Amygdala (tissue), 56 donors: Measurements from ENCODE around the gene EEFSEC.
A peak's percentile ranks its signal among the peaks of the same experiment; 100 is the strongest.
"Not testable (repeated sequence)": the region's sequence is repeated elsewhere in the genome, so short reads cannot be mapped to it uniquely, and the experiment has no call there.

Source experiments
- DNase-seq, 56 donors: peaks; one replicate each; lab custom pipeline; 2025; lab: John Stamatoyannopoulos, UW

Gene EEFSEC

DNA sequence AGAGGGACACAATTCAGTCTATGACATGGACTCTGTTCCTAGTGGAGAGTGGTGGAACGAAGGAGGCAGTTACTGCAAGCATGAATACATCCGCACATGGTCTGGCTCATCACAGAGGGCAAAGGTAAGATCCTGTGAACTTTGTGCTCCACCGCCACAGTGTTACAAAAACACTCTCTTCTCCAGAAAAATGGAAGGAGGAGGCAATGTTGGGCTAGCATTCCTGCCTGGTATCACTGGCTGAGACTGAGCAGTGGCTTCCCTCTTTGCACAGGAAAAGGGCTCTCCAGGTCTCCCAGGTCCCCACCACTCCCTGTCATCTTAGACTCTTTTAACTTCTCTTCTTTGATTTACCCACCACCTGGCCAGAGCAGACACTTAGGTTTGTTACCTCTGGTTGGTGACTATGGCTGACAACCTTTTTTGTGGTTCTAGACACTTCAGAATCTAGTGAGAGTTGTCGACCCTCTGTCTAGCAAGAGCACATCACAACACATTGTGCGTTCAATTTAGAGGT, 1.5 kb upstream of the EEFSEC start:
- DNase-seq: no peak

DNA sequence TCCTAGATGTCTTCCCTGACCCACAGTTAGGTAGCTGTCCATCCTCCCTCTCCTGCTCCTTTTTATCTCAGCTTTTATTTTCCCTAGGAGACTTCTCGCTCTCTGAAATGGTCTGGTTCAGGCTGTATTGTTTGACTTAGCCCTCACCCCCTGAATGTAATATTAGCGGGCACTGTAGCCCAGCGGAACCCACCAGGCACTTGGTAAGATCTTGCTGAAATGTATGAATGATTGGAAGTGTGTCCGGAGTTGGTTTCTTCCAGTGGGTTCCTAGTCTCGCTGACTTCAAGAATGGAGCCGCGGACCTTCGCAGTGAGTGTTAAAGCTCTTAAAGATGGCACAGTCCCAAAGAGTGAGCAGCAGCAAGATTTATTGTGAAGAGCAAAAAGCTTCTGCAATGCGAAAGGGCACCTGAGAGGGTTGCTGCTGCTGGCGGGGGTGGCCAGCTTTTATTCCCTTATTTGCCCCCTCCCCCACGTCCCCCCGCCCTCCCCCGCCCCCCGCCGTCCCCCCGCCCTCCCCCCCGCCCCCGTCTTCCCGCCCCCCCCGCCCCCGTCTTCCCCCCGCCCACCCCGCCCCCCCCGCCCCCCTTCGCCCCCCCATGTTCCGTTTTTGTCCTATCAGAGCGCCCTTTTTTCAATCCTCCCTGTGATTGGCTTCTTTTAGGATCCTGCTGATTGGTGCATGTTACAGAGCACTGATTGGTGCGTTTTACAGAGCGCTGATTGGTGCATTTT, 694 bp upstream of the EEFSEC start:
- peak in 1 of 56 donors; percentile 54 for DNase-seq

GRCh38 chr3:128154354-128154753, 1.1 kb downstream of the EEFSEC start:
- not testable (repeated sequence) for DNase-seq

GRCh38 chr3:128155616-128156360, 2.5 kb downstream of the EEFSEC start:
- DNase-seq: no peak

DNA sequence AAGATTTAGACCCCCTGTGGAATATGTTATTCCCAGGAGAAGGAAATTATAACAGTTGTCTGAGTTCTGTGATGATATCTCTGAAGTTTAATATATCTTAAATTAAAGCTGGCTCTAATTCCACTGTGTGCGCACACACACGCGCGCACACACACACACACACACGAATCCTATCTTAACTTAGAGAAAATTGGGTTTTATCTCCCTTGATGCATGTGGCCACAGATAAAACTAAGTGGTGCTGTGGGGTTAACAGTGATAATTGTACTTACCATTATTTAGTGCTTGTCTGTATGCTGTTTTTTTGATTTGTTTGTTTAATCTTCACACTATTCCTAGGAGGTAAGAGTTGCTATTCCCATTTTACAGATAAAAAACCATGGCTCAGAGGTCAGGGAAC, 7.4 kb downstream of the EEFSEC start:
- DNase-seq: no peak

- no peak for DNase-seq
Measured at GRCh38 chr3:128163432-128163831, 10.2 kb downstream of the EEFSEC start.

DNA sequence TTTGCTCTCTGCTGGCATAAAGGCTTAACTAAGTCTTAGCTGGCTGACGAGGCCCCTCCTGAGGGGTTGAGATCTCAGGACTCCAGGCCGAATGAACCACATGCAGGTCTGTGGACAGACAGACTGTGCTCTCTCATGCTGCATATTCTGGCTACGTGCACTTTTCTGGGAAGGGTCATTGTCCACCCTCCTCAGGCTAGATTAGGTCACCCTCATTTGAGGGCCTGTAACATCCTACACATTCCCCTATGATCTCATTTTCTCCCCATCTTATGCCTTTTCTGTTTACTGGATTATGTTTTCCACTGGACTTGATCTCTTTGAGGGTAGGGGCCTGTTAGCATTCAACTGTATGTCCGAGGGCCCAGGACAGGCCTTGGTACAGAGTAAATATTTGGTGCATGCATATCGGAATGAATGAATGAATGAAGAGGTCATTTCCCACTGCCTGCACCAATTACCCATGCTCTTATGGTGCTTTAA, 13.7 kb downstream of the EEFSEC start:
- DNase-seq: no peak

- no peak for DNase-seq
Measured at GRCh38 chr3:128167646-128167972, 14.3 kb downstream of the EEFSEC start.

GRCh38 chr3:128167973-128168674, 14.8 kb downstream of the EEFSEC start:
- DNase-seq: peak in 1 of 56 donors; percentile 22

- no peak for DNase-seq
Measured at GRCh38 chr3:128168836-128169235, 15.6 kb downstream of the EEFSEC start.

- DNase-seq: peak in 37 of 56 donors; percentile 3 to 76 (median 27)
Measured at GRCh38 chr3:128170866-128171516, 17.7 kb downstream of the EEFSEC start.

GRCh38 chr3:128173200-128173599, 19.9 kb downstream of the EEFSEC start:
- no peak for DNase-seq

DNA sequence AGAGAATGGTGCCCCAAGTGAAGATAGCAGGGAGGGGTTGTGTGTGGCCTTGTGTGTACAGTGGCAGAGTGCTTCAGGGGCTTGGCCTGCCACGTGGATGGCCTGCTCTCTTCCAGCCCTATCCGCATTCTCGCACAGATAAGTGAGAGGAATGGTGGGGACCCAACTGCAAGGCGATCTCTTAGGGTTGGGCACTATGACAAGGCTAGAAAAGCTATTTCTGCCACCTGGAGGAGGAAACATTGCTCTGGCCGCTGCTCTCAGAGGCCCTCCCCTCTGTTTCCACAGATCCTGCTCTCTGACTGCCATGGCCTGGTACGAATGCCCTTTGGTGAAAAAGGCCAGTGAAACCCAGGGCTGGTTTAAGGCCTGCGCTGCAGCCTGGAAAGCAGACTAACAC, 20.6 kb downstream of the EEFSEC start:
- DNase-seq: no peak

- DNase-seq: no peak
Measured at GRCh38 chr3:128174675-128175590, 21.7 kb downstream of the EEFSEC start.

- no peak for DNase-seq
Measured at GRCh38 chr3:128175768-128176167, 22.5 kb downstream of the EEFSEC start.

DNA sequence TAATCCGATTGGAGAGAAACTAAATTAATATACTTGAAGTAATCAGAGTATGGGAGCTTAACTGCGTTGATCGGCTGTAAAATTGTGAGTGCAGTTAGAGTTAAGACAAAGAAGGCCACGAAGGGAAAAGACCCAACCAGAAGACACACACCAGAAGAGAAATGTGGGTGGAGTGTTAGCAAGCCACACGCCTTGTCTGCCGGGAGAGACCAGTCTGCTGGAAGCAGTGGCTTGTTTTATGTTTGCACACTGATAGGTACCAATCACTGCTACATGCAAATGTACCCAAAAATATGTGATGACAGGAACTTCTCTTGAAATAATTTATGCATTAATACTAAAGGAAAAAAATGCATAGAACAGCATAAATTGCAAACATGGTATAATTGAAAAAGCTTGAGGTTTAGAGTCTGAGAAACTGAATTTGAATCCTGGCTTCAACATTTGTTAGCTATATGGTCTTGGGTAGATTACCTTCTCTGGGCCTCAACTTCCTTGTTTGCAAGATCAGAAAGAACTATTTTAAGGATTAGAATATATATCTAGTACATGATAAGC, 23.1 kb downstream of the EEFSEC start:
- DNase-seq: no peak

DNA sequence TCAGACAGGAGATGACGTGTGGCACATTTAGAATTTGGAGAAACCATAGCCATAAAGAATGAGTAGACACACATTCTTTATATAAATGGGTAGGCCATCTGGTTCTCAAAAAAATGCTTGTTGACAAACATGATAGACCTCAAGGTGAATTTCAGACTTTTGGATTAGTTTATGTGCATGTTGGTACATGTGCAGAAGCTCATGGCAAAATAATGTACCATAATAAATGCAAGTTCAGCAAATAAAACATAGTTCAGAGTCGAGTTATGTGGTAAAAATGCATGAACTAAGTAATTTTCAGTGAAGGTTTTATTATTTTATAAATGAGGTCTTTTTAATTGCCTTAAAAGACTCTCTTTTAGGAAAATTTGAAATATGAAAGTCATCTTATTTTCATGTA, 24.6 kb downstream of the EEFSEC start:
- no peak for DNase-seq

DNA sequence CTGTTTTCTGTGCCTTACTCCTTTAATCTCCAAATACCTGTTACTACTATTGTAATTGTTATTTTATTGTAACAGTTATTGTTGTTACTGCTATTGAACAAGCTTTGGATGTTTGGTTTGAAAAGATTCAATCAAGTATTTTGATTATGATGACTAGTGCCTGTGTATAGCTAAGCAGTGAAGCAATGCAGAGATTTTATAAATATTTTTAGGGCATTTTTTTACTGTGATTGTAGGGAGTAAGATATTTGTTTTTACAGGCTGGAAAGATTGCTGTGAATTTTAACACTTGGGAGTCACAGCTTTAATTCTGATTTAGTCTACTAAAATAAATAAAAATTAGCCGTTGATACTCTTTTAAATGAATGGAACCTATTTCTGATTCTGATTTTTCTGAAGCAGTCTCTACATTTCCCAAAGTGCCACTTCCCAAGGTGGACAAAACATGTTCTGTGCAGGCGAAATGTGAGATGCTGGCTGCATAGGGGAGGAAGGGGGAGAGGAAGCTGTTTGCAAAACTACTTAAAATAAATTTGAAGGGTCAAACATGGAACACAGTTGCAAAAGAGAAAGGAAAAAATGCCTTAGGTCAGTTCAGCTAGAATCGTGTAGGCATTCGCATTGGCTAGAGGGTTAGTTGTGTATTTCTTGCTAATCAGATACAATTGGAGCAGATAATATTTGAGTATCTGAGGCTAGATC, 25.7 kb downstream of the EEFSEC start:
- no peak for DNase-seq

DNA sequence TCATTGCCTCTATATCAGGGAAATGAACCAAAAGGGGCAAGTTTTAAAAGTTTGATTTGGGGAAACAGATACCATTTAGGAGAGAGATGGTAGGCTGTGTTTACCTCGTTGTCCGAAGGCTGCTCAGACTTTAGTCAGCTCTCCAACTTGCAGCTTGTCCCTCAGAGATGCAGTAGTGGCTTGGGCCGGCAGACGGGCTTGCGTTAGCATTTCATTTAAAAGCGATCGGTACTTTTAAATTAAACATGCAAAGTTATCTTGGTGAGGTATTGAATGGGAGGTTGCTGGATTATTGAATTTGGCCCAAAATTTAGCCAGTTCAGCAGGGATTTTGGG, 26.2 kb downstream of the EEFSEC start:
- DNase-seq: no peak
